ENCODE results near the gene ZBTB46. TPM values are rescaled to one million over a fixed set of nuclear protein-coding genes. Genes with fewer than 3 reads are reported as not detected.

Gene ZBTB46
- total RNA-seq, 1 donor from 2014 or later, result 13.1 TPM

GRCh38 chr20:63844511-63844991 lies 13.5 kb upstream of the ZBTB46 start:
- no peak for ATAC-seq
- intact Hi-C loops (cut with micrococcal nuclease), result no loop called here
- DNase-seq, result no peak

- no peak for DNase-seq
- no peak for ATAC-seq
- intact Hi-C loops (cut with micrococcal nuclease), result no loop called here
These were observed 12.7 kb upstream of the ZBTB46 start for GRCh38 chr20:63843778-63844177.

- intact Hi-C loops (cut with micrococcal nuclease), result no loop called here
- DNase-seq, result no peak
These were observed 12.2 kb upstream of the ZBTB46 start for GRCh38 chr20:63843222-63843621.

GRCh38 chr20:63842258-63842657 lies 11.2 kb upstream of the ZBTB46 start:
- intact Hi-C loops (cut with micrococcal nuclease), result no loop called here
- no peak for DNase-seq
- no peak for ATAC-seq

More at GRCh38 chr20:63843222-63843621, 12.2 kb upstream of the ZBTB46 start:
- ATAC-seq, result no peak

GRCh38 chr20:63840405-63840828 lies 9.4 kb upstream of the ZBTB46 start:
- ATAC-seq (no peak), DNase-seq (no peak)
- intact Hi-C loops (cut with micrococcal nuclease), result no loop called here

- ATAC-seq (no peak), DNase-seq (no peak)
- intact Hi-C loops (cut with micrococcal nuclease), result no loop called here
These were observed 8.6 kb upstream of the ZBTB46 start for GRCh38 chr20:63839620-63840019.

- no peak for DNase-seq
- intact Hi-C loops (cut with micrococcal nuclease), result no loop called here
- ATAC-seq, result no peak
These were observed 6.4 kb upstream of the ZBTB46 start for GRCh38 chr20:63837479-63837878.

GRCh38 chr20:63836458-63837344 lies 5.6 kb upstream of the ZBTB46 start:
- ATAC-seq, result no peak
- DNase-seq, result no peak
- intact Hi-C loops (cut with micrococcal nuclease), result no loop called here

GRCh38 chr20:63835021-63835858 lies 4.2 kb upstream of the ZBTB46 start:
- ATAC-seq, result peak; percentile 85

GRCh38 chr20:63834491-63834880 lies 3.4 kb upstream of the ZBTB46 start:
- intact Hi-C loops (cut with micrococcal nuclease), result no loop called here
- DNase-seq, result no peak
- ATAC-seq, result no peak

More at GRCh38 chr20:63835021-63835858, 4.2 kb upstream of the ZBTB46 start:
- intact Hi-C loops (cut with micrococcal nuclease), result no loop called here
- peak; percentile 91 for DNase-seq

- intact Hi-C loops (cut with micrococcal nuclease), result no loop called here
- DNase-seq (no peak), ATAC-seq (no peak)
These were observed 2.9 kb upstream of the ZBTB46 start for GRCh38 chr20:63833776-63834490.

- DNase-seq, result peak; percentile 79
- peak; percentile 52 for ATAC-seq
- intact Hi-C loops (cut with micrococcal nuclease), result no loop called here
These were observed 1.1 kb upstream of the ZBTB46 start for GRCh38 chr20:63831993-63832686.

- intact Hi-C loops (cut with micrococcal nuclease), result no loop called here
- ATAC-seq, result peak; percentile 1
- DNase-seq, result no peak
These were observed 555 bp upstream of the ZBTB46 start for GRCh38 chr20:63831646-63831992.

GRCh38 chr20:63829945-63830835 lies 874 bp downstream of the ZBTB46 start:
- ATAC-seq, result no peak
- DNase-seq, result no peak
- intact Hi-C loops (cut with micrococcal nuclease), result no loop called here

- no peak for ATAC-seq
- DNase-seq, result no peak
- intact Hi-C loops (cut with micrococcal nuclease), result no loop called here
These were observed 1.5 kb downstream of the ZBTB46 start for GRCh38 chr20:63829603-63829944.

GRCh38 chr20:63828951-63829350 lies 2.1 kb downstream of the ZBTB46 start:
- intact Hi-C loops (cut with micrococcal nuclease), result no loop called here
- ATAC-seq (no peak), DNase-seq (no peak)

GRCh38 chr20:63828545-63828944 lies 2.5 kb downstream of the ZBTB46 start:
- no peak for DNase-seq
- intact Hi-C loops (cut with micrococcal nuclease), result no loop called here
- no peak for ATAC-seq

GRCh38 chr20:63828124-63828523 lies 2.9 kb downstream of the ZBTB46 start:
- no peak for DNase-seq
- ATAC-seq, result no peak

More at GRCh38 chr20:63828124-63828523, 2.9 kb downstream of the ZBTB46 start:
- intact Hi-C loops (cut with micrococcal nuclease), result no loop called here

Measured in left ventricle myocardium superior (tissue), 1 donor.